WERI-Rb-1 (cell line): ENCODE measurements around the gene VRK1.

Source experiments
- DNase-seq: peaks from one replicate; pipeline ENCODE4 v3.0.0-alpha.2; 2020
- H3K27ac ChIP-seq: fragments of 250-450 bp; sonication (Bioruptor Pico); 2 replicates; pipeline ENCODE4 v1.5.1; 2020; ENCODE audit warnings: mild to moderate bottlenecking, moderate library complexity
- H3K27me3 ChIP-seq: fragments of 250-450 bp; sonication (Bioruptor Pico); 2 replicates; pipeline ENCODE4 v1.5.1; 2021; ENCODE audit warnings: mild to moderate bottlenecking, low read depth, moderate library complexity; ENCODE audit not compliant: insufficient read depth, severe bottlenecking
- H3K36me3 ChIP-seq: fragments of 250-450 bp; sonication (Bioruptor Pico); 2 replicates; pipeline ENCODE4 v1.5.1; 2020; ENCODE audit warnings: mild to moderate bottlenecking, moderate library complexity
- H3K4me3 ChIP-seq: 2 replicates; pipeline ENCODE4 v1.5.1; 2011; ENCODE audit warnings: low read depth, mild to moderate bottlenecking, control low read depth, low read length
- H3K9me3 ChIP-seq: fragments of 250-450 bp; sonication (Bioruptor Pico); 2 replicates; pipeline ENCODE4 v1.5.1; 2021; ENCODE audit warnings: mild to moderate bottlenecking, moderate library complexity; ENCODE audit not compliant: severe bottlenecking
- CTCF ChIP-seq: IDR thresholded peaks from 2 replicates; pipeline ENCODE4 v1.5.1; 2011; ENCODE audit warnings: low read depth, mild to moderate bottlenecking, control low read depth, inconsistent platforms, low read length

VRK1 gene

DNA sequence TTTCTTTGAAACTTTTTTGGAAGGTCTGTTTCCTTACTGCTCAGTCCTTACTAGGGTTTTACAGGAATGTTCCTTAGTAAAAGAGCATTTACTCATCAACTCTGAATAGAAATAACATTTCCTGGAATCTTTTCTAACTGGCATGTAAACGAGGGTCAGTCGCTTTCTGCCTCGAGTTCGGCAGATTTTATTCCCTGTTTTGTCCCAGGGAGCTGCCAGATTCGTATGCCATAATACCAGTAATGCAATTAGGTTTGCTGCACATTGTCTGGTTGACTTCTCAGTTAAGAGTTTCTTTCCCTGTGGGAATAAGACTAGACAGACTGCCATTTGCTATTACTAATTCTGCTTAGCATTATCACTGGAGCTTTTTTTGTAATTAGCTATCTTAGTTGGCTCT is 91.9 kb downstream of the VRK1 start:
- no peak for DNase-seq
- H3K4me3 ChIP-seq, result no peak overlapping the region
- H3K27me3 ChIP-seq, result no peaks in the 10 kb centered on the region
- H3K36me3 ChIP-seq, result no peaks in the 10 kb centered on the region
- H3K9me3 ChIP-seq, result no peaks in the 10 kb centered on the region
- no peak overlapping the region for H3K27ac ChIP-seq
- TF ChIP-seq CTCF, result no peak

DNA sequence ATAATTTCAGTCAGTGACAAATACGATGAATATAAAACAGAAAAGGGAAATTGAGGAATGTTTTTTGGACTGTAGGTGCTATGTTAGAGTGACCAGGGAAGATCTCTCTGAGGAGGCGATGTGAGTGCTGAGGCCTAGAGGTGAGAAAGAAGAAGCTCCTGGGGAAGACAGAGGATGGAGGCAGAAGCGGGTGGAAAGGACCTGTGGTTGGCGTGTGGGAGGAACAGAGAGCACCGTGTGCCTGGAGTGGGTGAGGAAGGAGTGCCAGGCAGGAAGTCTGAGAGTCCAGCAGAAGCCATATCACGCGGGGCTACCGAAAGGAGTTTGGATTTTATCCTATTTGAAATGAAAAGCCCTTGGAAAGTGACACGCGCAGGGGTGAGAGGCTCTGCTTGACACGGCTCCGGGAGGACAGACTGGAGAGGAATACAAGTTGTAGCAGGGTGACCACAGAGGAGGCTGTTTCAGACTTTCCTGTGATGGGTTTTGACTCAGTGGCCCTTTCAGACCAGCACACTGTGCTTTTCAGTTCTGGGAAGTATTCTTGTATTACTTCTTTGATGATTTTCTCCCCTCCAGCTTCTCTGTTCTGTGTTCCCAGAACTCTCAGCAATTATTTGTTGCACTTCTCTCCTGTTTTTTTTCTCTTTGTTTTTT is 96.9 kb downstream of the VRK1 start:
- no peak for DNase-seq
- Histone ChIP-seq H3K27ac (no peak overlapping the region), H3K4me3 (no peak overlapping the region), H3K27me3 (no peaks in the 10 kb centered on the region), H3K9me3 (no peaks in the 10 kb centered on the region), H3K36me3 (no peaks in the 10 kb centered on the region)
- no peak for TF ChIP-seq CTCF

DNA sequence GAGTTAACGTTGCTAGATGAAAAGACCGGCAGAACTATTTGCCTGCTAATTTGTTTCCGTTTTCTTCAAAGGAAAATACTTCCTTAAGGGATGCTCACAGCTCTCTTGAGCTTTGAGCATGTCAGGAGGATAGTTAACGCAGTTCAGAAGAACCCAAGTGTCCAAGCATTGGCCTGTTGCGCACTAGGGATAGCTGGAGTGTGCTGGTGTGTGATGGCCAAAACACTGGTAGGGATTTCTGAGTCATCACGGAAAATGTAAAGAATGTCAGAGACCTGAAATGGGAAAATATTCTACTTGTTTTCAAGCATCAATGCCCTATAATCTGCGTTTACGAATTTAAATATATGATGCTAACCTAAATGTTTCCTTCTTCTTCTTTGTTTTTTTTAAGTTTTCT is 97.8 kb downstream of the VRK1 start:
- no peak for DNase-seq
- no peak for TF ChIP-seq CTCF
- Histone ChIP-seq H3K27me3 (no peaks in the 10 kb centered on the region), H3K4me3 (no peak overlapping the region), H3K27ac (no peak overlapping the region), H3K9me3 (no peaks in the 10 kb centered on the region), H3K36me3 (no peaks in the 10 kb centered on the region)

DNA sequence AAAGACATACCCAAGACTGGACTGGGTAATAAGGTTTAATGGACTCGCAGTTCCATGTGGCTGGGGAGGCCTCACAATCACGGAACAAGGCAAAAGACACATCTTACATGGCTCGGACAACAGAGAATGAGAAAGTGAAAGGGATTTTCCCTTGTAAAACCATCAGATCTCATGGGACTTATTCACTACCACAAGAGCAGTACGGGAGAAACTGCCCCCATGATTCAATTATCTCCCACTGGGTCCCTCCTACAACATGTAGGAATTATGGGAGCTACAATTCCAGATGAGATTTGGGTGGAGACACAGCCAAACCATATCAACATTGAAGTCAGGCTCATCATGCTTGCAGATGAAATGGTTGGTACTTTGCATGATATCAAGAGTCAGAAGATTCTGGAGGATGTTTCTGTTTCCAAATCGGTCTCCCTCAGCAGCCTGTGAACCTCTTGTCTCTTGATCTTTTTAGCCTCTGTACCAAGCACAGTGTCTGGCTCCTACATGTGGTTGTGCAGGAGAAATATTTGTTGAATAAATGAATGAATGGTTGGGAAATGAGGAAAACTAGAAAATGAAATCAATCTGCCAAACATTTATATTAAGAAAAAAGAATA is 98.6 kb downstream of the VRK1 start:
- H3K9me3 ChIP-seq, result no peaks in the 10 kb centered on the region
- H3K36me3 ChIP-seq, result no peaks in the 10 kb centered on the region
- H3K4me3 ChIP-seq, result no peak overlapping the region
- H3K27ac ChIP-seq, result no peak overlapping the region
- no peak for DNase-seq
- H3K27me3 ChIP-seq, result no peaks in the 10 kb centered on the region
- TF ChIP-seq CTCF, result no peak

- H3K27ac ChIP-seq, result no peak overlapping the region
- DNase-seq, result no peak
- no peaks in the 10 kb centered on the region for H3K27me3 ChIP-seq
- H3K9me3 ChIP-seq, result no peaks in the 10 kb centered on the region
- no peak for TF ChIP-seq CTCF
- H3K4me3 ChIP-seq, result no peak overlapping the region
- H3K36me3 ChIP-seq, result no peaks in the 10 kb centered on the region
These were observed 100.0 kb downstream of the VRK1 start for GRCh38 chr14:96897184-96897583.

GRCh38 chr14:96901227-96901626 is 104.0 kb downstream of the VRK1 start:
- no peaks in the 10 kb centered on the region for H3K27me3 ChIP-seq

More at GRCh38 chr14:96901227-96901626, 104.0 kb downstream of the VRK1 start:
- no peak overlapping the region for H3K4me3 ChIP-seq
- no peak for DNase-seq
- H3K27ac ChIP-seq, result no peak overlapping the region
- no peaks in the 10 kb centered on the region for H3K36me3 ChIP-seq
- no peaks in the 10 kb centered on the region for H3K9me3 ChIP-seq
- TF ChIP-seq CTCF, result no peak
